Ascending aorta (tissue), 2 donors: ENCODE data around the gene LCE3B. TPM values are rescaled to one million over a fixed set of nuclear protein-coding genes. Genes with fewer than 3 reads are reported as not detected.

ENCODE experiments used
- DNase-seq, 2 donors: peaks; one replicate each; pipeline ENCODE4 v3.0.0-alpha.2; 2019; ENCODE audit warnings: low spot score in 2 of 2
- H3K27ac ChIP-seq, 2 donors: fragments of 200-600 bp; sonication (generic); one replicate each; pipeline ENCODE4 v1.5.1; 2016 to 2017; ENCODE audit warnings: mild to moderate bottlenecking in 1 of 2
- H3K27me3 ChIP-seq: fragments of 200-600 bp; sonication (generic); one replicate; pipeline ENCODE4 v1.5.1; 2017
- H3K36me3 ChIP-seq, 2 donors: fragments of 200-600 bp; sonication (generic); one replicate each; pipeline ENCODE4 v1.5.1; 2016
- H3K4me1 ChIP-seq, 2 donors: fragments of 200-600 bp; sonication (generic); one replicate each; pipeline ENCODE4 v1.5.1; 2016 to 2017; ENCODE audit warnings: mild to moderate bottlenecking in 1 of 2
- H3K4me3 ChIP-seq, 2 donors: fragments of 200-600 bp; sonication (generic); one replicate each; pipeline ENCODE4 v1.5.1; 2016 to 2017; ENCODE audit warnings: mild to moderate bottlenecking in 1 of 2
- H3K9me3 ChIP-seq, 2 donors: fragments of 200-600 bp; sonication (generic); one replicate each; pipeline ENCODE4 v1.5.1; 2016
- intact Hi-C: fragments of 100-400 bp; cut with DNase I; formaldehyde crosslinking; loops from one replicate; pipeline ENCODE4 v1.15.1; 2023
- total RNA-seq: library from RNA; depleted of rRNA; stranded (reverse); fragments of >200 nt; gene quantifications from one replicate; pipeline ENCODE4 v1.1.0, GENCODE V29; 2016
- TF ChIP-seq, protein P1 (sequence below), 3 experiments: fragments of 200-600 bp in 2 of 3; fragments of 450-650 bp in 1 of 3; sonication (generic) in 2 of 3; IDR thresholded peaks; one replicate each; pipeline ENCODE4 v1.5.1; 2016 to 2019; ENCODE audit warnings: antibody characterized with exemption in 3 of 3, mild to moderate bottlenecking in 1 of 3, moderate library complexity in 1 of 3

The LCE3B gene
- total RNA-seq, 1 donor from 2014 or later: not detected

DNA sequence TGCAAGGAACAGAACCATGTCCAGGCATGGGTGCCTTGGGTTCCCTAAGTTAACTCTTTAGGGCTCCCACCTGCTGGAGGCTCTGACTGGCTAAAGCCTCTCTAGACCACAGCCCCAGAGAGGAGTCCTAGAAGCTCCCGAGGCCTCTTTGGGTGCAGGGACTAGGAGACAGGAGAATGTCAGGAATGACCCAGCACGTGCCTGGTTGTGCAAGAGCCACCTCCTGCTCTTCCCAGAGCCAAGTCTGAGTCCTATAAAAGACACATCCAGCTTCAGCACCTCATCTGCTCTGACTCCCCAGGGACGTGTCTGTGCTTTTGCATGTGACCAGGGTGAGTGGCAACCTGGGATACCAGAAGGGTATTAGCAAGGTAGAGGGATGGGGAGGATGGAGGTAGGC, 49.5 kb downstream of the LCE3B start, which contains the start of gene LCE2D:
Gene LCE2D, plus strand, starts transcription at position 283 of the 400 bp plus-strand sequence. CDS start 726 bp downstream, outside the sequence.
- H3K27me3 ChIP-seq: no peaks in the 10 kb centered on the region
- no peaks in the 10 kb centered on the region for H3K36me3 ChIP-seq
- H3K4me1 ChIP-seq: no peaks in the 10 kb centered on the region
- TF ChIP-seq, protein P1, sequence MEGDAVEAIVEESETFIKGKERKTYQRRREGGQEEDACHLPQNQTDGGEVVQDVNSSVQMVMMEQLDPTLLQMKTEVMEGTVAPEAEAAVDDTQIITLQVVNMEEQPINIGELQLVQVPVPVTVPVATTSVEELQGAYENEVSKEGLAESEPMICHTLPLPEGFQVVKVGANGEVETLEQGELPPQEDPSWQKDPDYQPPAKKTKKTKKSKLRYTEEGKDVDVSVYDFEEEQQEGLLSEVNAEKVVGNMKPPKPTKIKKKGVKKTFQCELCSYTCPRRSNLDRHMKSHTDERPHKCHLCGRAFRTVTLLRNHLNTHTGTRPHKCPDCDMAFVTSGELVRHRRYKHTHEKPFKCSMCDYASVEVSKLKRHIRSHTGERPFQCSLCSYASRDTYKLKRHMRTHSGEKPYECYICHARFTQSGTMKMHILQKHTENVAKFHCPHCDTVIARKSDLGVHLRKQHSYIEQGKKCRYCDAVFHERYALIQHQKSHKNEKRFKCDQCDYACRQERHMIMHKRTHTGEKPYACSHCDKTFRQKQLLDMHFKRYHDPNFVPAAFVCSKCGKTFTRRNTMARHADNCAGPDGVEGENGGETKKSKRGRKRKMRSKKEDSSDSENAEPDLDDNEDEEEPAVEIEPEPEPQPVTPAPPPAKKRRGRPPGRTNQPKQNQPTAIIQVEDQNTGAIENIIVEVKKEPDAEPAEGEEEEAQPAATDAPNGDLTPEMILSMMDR (IDR thresholded peaks at IDR 0.05): no peak
- intact Hi-C loops: no loop called here
- DNase-seq: no peak
- no peak within 1 kb of the TSS for H3K4me3 ChIP-seq
- H3K27ac ChIP-seq: no peak within 1 kb of the TSS
- no peaks in the 10 kb centered on the region for H3K9me3 ChIP-seq

Other genes with a start within 250 kb of the LCE3B start
- 0.21 TPM for gene CRNN, start 199.5 kb upstream of the LCE3B start, total RNA-seq
- gene LCE5A, start 103.0 kb upstream of the LCE3B start, total RNA-seq: not detected
- gene CRCT1, start 99.3 kb upstream of the LCE3B start, total RNA-seq: not detected
- not detected for gene LCE3E, start 47.0 kb upstream of the LCE3B start, total RNA-seq
- not detected for gene LCE3D, start 33.3 kb upstream of the LCE3B start, total RNA-seq
- not detected for gene LCE3C, start 13.6 kb upstream of the LCE3B start, total RNA-seq
- not detected for gene LCE3A, start 9.3 kb downstream of the LCE3B start, total RNA-seq
- not detected for gene LCE2D, start 49.6 kb downstream of the LCE3B start, total RNA-seq
- not detected for gene LCE2C, start 61.5 kb downstream of the LCE3B start, total RNA-seq
- gene LCE2B, start 72.3 kb downstream of the LCE3B start, total RNA-seq: not detected
- gene LCE2A, start 84.5 kb downstream of the LCE3B start, total RNA-seq: not detected
- gene LCE4A, start 94.3 kb downstream of the LCE3B start, total RNA-seq: not detected
- not detected for gene KPRP, start 144.2 kb downstream of the LCE3B start, total RNA-seq
- not detected for gene LCE1F, start 161.3 kb downstream of the LCE3B start, total RNA-seq
- not detected for gene LCE1E, start 172.4 kb downstream of the LCE3B start, total RNA-seq
- gene LCE1D, start 182.9 kb downstream of the LCE3B start, total RNA-seq: not detected
- not detected for gene LCE1C, start 192.8 kb downstream of the LCE3B start, total RNA-seq
- not detected for gene LCE1B, start 198.2 kb downstream of the LCE3B start, total RNA-seq
- gene LCE1A, start 213.7 kb downstream of the LCE3B start, total RNA-seq: not detected
- gene LCE6A, start 229.0 kb downstream of the LCE3B start, total RNA-seq: not detected
- gene LCE7A, start 246.2 kb downstream of the LCE3B start, total RNA-seq: not detected